Lower leg skin (tissue), 4 donors: ENCODE data around the gene IFT74. TPM values are rescaled to one million over a fixed set of nuclear protein-coding genes. Genes with fewer than 3 reads are reported as not detected.

ENCODE experiments used
- DNase-seq, 2 donors: peaks; one replicate each; pipeline ENCODE4 v3.0.0-alpha.2; 2019; ENCODE audit warnings: low spot score in 2 of 2
- H3K4me3 ChIP-seq: fragments of 200-600 bp; sonication (generic); 2 replicates; pipeline ENCODE4 v1.5.1; 2017; ENCODE audit warnings: mild to moderate bottlenecking, low read depth; ENCODE audit not compliant: poor library complexity, severe bottlenecking
- POLR2A ChIP-seq, 2 donors: fragments of 450-650 bp; IDR thresholded peaks; one replicate each; pipeline ENCODE4 v1.6.1; 2016 to 2017; ENCODE audit warnings: antibody characterized with exemption in 2 of 2, mild to moderate bottlenecking in 1 of 2, moderate library complexity in 1 of 2
- WGBS, 2 donors: methylation state at CpG; one replicate each; pipeline ENCODE4 v1.1.5; 2018; 5-methylcytosine and 5-hydroxymethylcytosine counted together
- intact Hi-C: fragments of 100-400 bp; cut with DNase I; formaldehyde crosslinking; loops from one replicate; pipeline ENCODE4 v1.15.0; 2023; ENCODE audit warnings: low total_unique reads
- total RNA-seq, 4 donors: library from RNA; depleted of rRNA; stranded (reverse); fragments of >200 nt; gene quantifications; one replicate each; pipeline ENCODE4 v1.1.0, GENCODE V29; 2016
- TF ChIP-seq, protein P1 (sequence below), 3 donors: fragments of 450-650 bp; IDR thresholded peaks; one replicate each; pipeline ENCODE4 v1.5.1; 2016; ENCODE audit warnings: antibody characterized with exemption in 3 of 3, mild to moderate bottlenecking in 3 of 3, moderate library complexity in 2 of 3

Gene IFT74
- total RNA-seq, 4 donors from 2014 or later, result 7.6 to 13.9 (median 9.9) TPM

DNA sequence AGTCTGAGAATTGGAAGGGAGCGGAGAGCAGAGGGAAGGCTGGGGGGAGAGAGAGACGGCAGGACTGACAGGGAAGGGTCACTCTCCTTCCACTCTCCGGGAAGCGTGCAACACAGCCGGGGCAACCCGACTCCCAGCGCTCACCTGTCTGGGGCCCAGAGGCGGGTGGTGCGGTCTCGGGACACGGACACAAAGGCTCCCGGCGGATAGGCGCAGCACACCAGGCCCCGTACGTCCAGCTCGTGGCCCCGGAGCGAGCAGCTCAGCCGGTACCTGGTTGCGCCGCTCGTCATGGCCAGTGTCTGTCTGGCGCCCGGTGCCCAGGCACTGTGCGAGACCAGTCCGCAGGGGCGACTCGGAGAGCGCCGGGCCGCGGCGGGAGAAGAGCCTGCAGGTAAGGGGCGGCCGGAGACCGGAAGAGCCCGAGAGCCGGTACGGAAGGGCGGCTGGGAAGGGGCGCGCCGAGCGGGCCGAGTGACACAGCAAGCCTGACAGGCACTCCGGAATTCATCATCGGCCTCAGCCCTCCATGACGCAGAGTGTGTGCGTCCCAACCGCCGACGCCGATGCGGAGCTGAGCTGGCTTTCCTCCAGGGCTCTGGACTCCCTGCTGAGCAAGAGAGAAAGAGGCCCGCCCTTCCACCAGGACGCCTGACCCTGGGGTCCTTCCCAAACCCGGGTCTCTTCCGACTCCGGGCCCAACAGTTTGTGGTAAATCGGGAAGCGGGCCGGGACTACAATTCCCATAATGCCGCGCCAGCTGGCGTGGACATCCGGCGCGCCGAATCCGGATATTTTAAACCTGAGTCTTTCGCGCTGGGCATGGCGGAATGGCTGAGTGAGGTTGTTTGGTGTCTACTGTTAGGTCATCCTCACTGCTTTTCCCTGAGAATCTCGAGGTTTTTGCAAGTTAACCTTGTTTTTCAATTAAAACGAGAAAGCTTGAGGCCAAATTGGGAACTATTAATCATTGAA is 9.2 kb upstream of the IFT74 start, which contains the start of gene PLAA:
Gene PLAA (minus strand): TSS at position 490 of the 975 bp plus-strand sequence. CDS start 197 bp downstream, at position 293.
- DNase-seq, result peak; percentile 85 to 97
- H3K4me3 ChIP-seq, result peak within 1 kb of the TSS; percentile 93
- intact Hi-C loops, result loop anchor here (10.0 kb wide), 1 partner anchor 628 kb away; the partner anchor contains the start of gene C9orf72
- WGBS, 2 donors, result 1% methylated on average over 28 to 48 of the region's 76 CpGs
- TF ChIP-seq POLR2A (IDR thresholded peaks at IDR 0.05), result no peak
- TF ChIP-seq, protein P1, sequence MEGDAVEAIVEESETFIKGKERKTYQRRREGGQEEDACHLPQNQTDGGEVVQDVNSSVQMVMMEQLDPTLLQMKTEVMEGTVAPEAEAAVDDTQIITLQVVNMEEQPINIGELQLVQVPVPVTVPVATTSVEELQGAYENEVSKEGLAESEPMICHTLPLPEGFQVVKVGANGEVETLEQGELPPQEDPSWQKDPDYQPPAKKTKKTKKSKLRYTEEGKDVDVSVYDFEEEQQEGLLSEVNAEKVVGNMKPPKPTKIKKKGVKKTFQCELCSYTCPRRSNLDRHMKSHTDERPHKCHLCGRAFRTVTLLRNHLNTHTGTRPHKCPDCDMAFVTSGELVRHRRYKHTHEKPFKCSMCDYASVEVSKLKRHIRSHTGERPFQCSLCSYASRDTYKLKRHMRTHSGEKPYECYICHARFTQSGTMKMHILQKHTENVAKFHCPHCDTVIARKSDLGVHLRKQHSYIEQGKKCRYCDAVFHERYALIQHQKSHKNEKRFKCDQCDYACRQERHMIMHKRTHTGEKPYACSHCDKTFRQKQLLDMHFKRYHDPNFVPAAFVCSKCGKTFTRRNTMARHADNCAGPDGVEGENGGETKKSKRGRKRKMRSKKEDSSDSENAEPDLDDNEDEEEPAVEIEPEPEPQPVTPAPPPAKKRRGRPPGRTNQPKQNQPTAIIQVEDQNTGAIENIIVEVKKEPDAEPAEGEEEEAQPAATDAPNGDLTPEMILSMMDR (IDR thresholded peaks at IDR 0.05), result no peak

DNA sequence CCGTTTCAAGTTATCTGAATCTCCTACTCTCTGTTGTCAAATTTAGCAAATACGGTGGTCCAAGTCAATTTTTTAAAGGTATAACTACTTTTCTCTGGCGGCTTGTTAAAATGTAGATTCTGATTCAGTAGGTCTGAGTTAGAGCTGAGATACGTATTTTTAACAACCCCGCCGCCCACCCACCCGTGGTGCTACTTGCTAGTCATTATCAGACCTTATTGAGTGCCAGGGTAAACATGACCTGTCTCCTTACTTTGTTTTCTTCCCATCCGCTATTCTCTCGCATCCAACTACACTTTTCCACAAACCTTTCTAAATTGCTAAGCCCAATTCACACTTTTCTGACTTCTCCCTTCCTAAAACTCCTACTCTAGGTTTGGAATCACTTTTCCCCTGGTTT is 8.5 kb upstream of the IFT74 start:
- WGBS, 2 donors, result 1 to 2% methylated on average over 9 of the region's 9 CpGs
- DNase-seq, result no peak
- TF ChIP-seq POLR2A (IDR thresholded peaks at IDR 0.05), result no peak
- TF ChIP-seq, protein P1 (IDR thresholded peaks at IDR 0.05), result no peak
- intact Hi-C loops, result loop anchor here (10.0 kb wide), 1 partner anchor 627 kb away; the partner anchor contains the start of gene C9orf72
- no peak overlapping the region for H3K4me3 ChIP-seq

DNA sequence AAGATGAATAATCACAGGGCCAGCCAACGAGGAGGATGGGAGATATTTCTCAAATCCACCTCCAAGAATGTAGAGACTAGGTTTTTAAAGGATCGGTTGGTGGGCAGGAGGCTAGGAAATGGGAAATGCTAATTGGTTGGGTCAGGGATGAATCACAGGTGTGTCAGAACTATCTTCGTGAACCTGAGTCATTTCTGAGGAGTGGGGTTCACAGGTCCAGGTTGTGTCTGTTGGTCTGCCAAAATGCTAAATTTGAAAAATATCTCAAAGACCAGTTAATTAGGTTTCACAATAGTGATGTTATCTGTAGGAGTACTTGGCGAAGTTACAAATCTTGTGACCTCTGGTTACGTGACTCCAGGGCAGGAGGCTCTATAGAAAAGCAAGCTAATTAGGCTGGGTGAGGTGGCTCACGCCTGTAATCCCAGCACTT is 6.6 kb upstream of the IFT74 start:
- intact Hi-C loops, result loop anchor here (10.0 kb wide), 1 partner anchor 625 kb away; the partner anchor contains the start of gene C9orf72
- WGBS, 2 donors, result 58 to 70% methylated on average over 6 of the region's 6 CpGs
- no peak for DNase-seq
- no peak overlapping the region for H3K4me3 ChIP-seq
- TF ChIP-seq, protein P1 (IDR thresholded peaks at IDR 0.05), result no peak
- no peak for TF ChIP-seq POLR2A (IDR thresholded peaks at IDR 0.05)

DNA sequence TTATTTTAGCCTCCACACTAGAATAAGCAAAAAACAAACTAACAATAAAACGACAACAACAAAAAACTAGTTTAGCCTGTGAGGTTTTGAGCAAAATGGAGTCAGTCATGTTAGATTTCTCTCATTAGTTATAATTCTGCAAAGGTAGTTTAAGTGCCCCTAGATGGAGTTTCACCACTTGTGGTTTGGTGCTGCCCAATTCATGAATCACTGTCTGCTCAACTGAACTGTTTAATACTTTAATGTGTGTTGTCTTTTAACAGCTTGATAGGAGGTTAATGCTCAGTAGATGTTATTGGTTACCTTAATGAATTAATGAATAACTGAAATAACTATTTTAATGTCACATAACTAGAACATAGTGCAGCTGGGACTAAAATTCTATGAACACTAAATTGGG is 5.7 kb upstream of the IFT74 start:
- TF ChIP-seq POLR2A (IDR thresholded peaks at IDR 0.05), result no peak
- TF ChIP-seq, protein P1 (IDR thresholded peaks at IDR 0.05), result no peak
- H3K4me3 ChIP-seq, result no peak overlapping the region
- intact Hi-C loops, result no loop called here
- no peak for DNase-seq
- 88% methylated on average over 1 of the region's 1 CpG for WGBS, 2 donors

DNA sequence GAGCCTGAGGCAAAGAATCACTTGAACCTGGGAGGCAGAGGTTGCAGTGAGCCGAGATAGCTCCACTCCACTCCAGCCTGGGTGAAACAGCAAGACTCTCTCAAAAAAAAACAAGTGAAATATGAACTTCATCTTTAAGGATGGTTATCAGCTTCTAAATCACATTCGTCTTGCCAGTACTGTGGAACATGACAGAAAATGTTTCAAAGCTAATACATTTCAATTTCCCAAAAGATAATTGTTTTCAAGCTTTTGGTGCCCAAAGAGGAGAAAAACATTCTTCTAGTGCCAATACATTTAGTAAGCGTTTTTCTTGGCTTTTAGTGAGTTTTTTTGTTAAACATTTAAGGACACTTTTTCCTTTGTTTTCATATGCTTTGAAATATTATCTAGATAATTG is 4.4 kb upstream of the IFT74 start:
- WGBS, 2 donors, result 53 to 65% methylated on average over 3 of the region's 3 CpGs
- no peak for DNase-seq
- no peak overlapping the region for H3K4me3 ChIP-seq
- TF ChIP-seq, protein P1 (IDR thresholded peaks at IDR 0.05), result no peak
- no peak for TF ChIP-seq POLR2A (IDR thresholded peaks at IDR 0.05)
- intact Hi-C loops, result no loop called here
